NCI-H748 treated with DMSO at 0.1 percent for 48 hours (cell line): ENCODE data around the gene CAPN15.
"Not testable (repeated sequence)": the region's sequence is repeated elsewhere in the genome, so short reads cannot be mapped to it uniquely, and the experiment has no call there.

Experiments
- DNase-seq: peaks from one replicate; lab custom pipeline; 2025; lab: John Stamatoyannopoulos, UW

CAPN15 gene

DNA sequence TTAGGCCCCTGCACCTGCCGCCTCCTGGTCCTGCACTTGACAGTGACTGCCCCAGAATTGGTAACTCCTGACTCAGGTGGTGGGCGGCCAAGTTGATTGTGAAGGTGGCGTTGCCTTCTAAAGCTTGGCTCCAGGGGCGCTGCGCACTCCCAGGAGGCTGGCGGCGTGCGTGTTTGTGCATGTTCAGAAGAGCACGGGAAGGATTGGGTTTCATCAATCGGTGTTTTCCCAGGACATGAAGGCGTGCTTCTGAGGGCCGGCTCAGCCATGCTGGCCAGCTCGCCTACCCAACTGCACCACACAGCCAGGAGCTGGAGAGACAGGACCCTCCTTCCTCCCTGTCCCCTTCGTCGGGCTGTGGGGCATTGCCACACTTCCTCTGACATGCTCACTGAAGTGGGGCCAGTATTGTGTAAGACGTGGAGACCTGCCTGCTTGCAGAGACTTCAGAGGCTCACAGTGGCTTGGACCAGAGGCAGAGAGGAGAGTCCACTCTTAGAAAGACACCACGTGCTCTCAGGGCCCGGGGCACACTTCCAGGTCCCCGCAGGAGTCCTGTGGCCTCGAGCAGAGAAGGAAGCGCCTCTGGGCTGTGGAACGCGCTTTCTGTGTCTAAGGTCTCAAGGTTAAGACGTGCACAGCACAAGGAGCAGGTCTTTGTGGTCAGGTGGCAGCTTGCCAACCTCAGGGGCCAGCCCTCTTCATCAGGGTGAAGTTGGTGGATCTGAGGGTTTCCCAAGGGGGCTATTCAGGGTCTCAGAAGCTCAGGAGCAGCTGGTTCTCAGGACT is 65.2 kb downstream of the CAPN15 start:
- no peak for DNase-seq

GRCh38 chr16:593406-593805 is 65.9 kb downstream of the CAPN15 start:
- DNase-seq = no peak

- DNase-seq = no peak
Measured at GRCh38 chr16:593807-594206, 66.3 kb downstream of the CAPN15 start.

GRCh38 chr16:595094-595528 is 67.6 kb downstream of the CAPN15 start:
- DNase-seq = no peak

DNA sequence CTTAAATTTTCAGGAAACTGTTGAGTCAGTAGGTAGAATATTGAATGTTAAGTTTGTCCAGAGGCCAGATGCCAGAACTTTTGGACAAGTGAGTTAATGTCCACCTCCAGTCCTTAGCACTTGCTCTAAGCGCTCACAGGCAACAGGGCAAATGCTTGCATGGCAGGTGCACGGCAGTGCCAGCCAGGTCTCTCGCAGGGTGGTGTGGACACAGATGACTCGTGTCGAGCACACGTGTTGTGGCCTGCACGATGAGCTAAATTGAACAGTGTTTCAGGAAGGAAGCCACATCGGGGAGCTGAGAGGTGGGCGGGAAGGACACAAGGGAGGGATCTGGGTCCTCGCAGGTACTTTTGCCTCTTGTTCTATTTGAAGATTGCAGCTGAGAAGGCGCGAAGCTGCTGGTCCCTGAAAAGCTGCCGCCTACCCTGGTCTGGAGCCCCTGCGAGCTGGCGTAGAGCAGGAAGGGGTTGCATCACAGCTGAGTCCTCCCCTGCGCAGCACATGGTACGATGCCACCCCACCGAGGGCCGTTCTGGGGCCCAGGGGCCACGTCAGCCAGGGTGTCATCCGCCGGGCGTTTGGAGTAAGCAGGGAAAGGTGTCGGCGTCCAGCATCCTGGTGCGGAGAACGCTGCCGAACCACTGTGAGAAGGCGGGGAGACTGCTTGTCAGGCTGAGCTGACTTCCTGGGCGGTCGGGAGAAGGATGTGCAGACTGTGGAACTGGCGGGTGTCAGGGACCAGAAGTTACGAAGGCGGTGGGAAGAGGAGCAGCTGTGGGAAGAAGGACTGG is 68.6 kb downstream of the CAPN15 start:
- DNase-seq = no peak

DNA sequence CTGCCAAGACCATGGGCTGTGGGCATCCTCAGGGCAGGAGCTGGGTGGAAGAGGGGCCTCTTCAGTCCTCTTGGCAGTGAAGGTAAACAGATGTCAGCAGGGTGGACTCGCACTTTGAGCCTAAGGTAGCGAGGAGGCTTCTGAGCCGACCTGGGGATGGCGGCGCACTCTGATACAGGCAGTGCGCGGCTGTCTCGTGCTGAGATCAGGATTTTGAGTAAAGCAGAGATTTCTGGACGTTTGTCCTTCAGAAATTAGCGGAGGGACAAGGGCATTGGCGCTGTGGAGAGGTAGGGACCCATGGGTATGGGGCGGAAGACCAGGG is 69.2 kb downstream of the CAPN15 start:
- DNase-seq = no peak

GRCh38 chr16:597655-598054 is 70.1 kb downstream of the CAPN15 start:
- not testable (repeated sequence) for DNase-seq

- DNase-seq = no peak
Measured at GRCh38 chr16:598823-599739, 71.6 kb downstream of the CAPN15 start.

DNA sequence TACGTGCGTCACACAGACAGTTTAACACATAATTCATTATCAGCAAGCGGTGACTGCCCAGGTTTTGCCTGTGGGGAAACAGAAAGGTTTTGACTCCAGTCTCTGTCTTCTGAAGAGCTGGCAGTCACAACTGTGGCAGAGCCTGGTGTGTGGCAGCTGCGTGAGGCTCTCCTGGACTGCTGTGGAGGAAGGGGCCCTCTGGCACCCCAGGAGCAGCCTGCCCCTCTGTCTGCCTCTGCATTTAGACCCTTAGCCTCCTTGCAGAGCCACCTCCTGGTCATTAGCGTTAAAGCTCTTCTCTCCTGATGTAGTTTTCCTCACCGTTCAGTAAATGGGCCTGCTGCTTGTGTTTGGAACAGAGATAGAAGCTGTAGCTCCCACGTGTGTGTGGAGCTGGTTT is 73.3 kb downstream of the CAPN15 start:
- DNase-seq = no peak

GRCh38 chr16:603933-604332 is 76.4 kb downstream of the CAPN15 start:
- no peak for DNase-seq
